GM21528 (cell line): Measurements from ENCODE around the gene HOXD3.

ENCODE experiments used
- ATAC-seq: cut with Tn5 transposase; IDR thresholded peaks from one replicate; pipeline ENCODE4 v1.9.1; 2021; ENCODE audit warnings: mild to moderate bottlenecking, moderate library complexity; ENCODE audit not compliant: unreplicated experiment, low FRiP score

HOXD3 gene

GRCh38 chr2:176174824-176175708 is 18.0 kb downstream of the HOXD3 start:
- no peak for ATAC-seq

- ATAC-seq = no peak
Measured at GRCh38 chr2:176175709-176176607, 18.9 kb downstream of the HOXD3 start.

- ATAC-seq = no peak
Measured at GRCh38 chr2:176177580-176178037, 20.5 kb downstream of the HOXD3 start.

GRCh38 chr2:176178038-176178756 is 21.1 kb downstream of the HOXD3 start:
- no peak for ATAC-seq

- no peak for ATAC-seq
Measured at GRCh38 chr2:176178757-176179295, 21.7 kb downstream of the HOXD3 start.

- ATAC-seq = no peak
Measured at GRCh38 chr2:176181551-176181950, 24.4 kb downstream of the HOXD3 start.

GRCh38 chr2:176182671-176183070 is 25.6 kb downstream of the HOXD3 start:
- no peak for ATAC-seq

- ATAC-seq = no peak
Measured at GRCh38 chr2:176184749-176185148, 27.6 kb downstream of the HOXD3 start.

GRCh38 chr2:176186024-176186423 is 28.9 kb downstream of the HOXD3 start:
- ATAC-seq = no peak

GRCh38 chr2:176187200-176187898 is 30.2 kb downstream of the HOXD3 start:
- no peak for ATAC-seq

- no peak for ATAC-seq
Measured at GRCh38 chr2:176187899-176188773, 31.0 kb downstream of the HOXD3 start, which contains the start of gene HOXD1. TSS of gene HOXD1 (plus strand) at chr2:176188668. CDS start at chr2:176188802, 134 bp downstream.

GRCh38 chr2:176188774-176189680 is 31.9 kb downstream of the HOXD3 start:
- no peak for ATAC-seq

GRCh38 chr2:176189681-176190641 is 32.9 kb downstream of the HOXD3 start:
- ATAC-seq = no peak

- no peak for ATAC-seq
Measured at GRCh38 chr2:176192351-176192750, 35.2 kb downstream of the HOXD3 start.

GRCh38 chr2:176193048-176193447 is 35.9 kb downstream of the HOXD3 start:
- ATAC-seq = no peak

- no peak for ATAC-seq
Measured at GRCh38 chr2:176199902-176200301, 42.8 kb downstream of the HOXD3 start.

GRCh38 chr2:176200971-176201370 is 43.9 kb downstream of the HOXD3 start:
- ATAC-seq = no peak
